CD4-positive, alpha-beta T cell (primary cell): ENCODE results near the gene DDRGK1. TPM values are rescaled to one million over a fixed set of nuclear protein-coding genes. Genes with fewer than 3 reads are reported as not detected.

ENCODE experiments used
- ATAC-seq: fragments of 200-7000 bp; cut with Tn5 transposase; one replicate; pipeline ENCODE4 v1.10.0; 2022; ENCODE audit warnings: mild to moderate bottlenecking; ENCODE audit not compliant: poor library complexity
- CTCF ChIA-PET: fragments of 350-600 bp; sonication (Branson Sonifier 250); formaldehyde crosslinking; loops from one replicate; lab custom pipeline; 2021; ENCODE audit warnings: antibody characterized with exemption, inconsistent platforms; lab: Charles Lee
- POLR2A ChIA-PET: fragments of 350-600 bp; sonication (Branson Sonifier 250); formaldehyde crosslinking; loops from one replicate; lab custom pipeline; 2021; ENCODE audit warnings: antibody characterized with exemption, inconsistent platforms; lab: Charles Lee
- DNase-seq, 14 experiments: peaks; one replicate each; pipeline ENCODE4 v3.0.0-alpha.2; 2013 to 2020; ENCODE audit warnings: mixed read lengths in 2 of 14
- H3K27ac ChIP-seq, 2 donors: one replicate each; pipeline versions ENCODE4 v1.5.1 to v1.7.0; 2013; ENCODE audit warnings: low read length in 2 of 2, low read depth in 1 of 2, mild to moderate bottlenecking in 1 of 2
- H3K27me3 ChIP-seq, 2 experiments: 1 replicate in 1 of 2; 2 replicates in 1 of 2; pipeline versions ENCODE4 v1.6.1 to v1.7.0; 2013; ENCODE audit warnings: low read length in 2 of 2, control low read depth in 1 of 2, mild to moderate bottlenecking in 1 of 2, moderate library complexity in 1 of 2; ENCODE audit not compliant: insufficient read depth in 2 of 2, control insufficient read depth in 1 of 2
- H3K36me3 ChIP-seq: one replicate; pipeline ENCODE4 v1.6.1; 2013; ENCODE audit warnings: low read length, control low read depth; ENCODE audit not compliant: insufficient read depth
- H3K4me1 ChIP-seq: one replicate; pipeline ENCODE4 v1.6.1; 2013; ENCODE audit warnings: low read length, control low read depth; ENCODE audit not compliant: insufficient read depth
- H3K4me3 ChIP-seq: one replicate; pipeline ENCODE4 v1.5.1; 2013; ENCODE audit warnings: mild to moderate bottlenecking, low read length, moderate library complexity
- H3K9me3 ChIP-seq, 2 experiments: 1 replicate in 1 of 2; 2 replicates in 1 of 2; pipeline versions ENCODE4 v1.6.1 to v1.7.0; 2013; ENCODE audit warnings: low read length in 2 of 2, mild to moderate bottlenecking in 2 of 2, control low read depth in 1 of 2, moderate library complexity in 1 of 2; ENCODE audit not compliant: control insufficient read depth in 1 of 2, insufficient read depth in 1 of 2
- H3K27ac Mint-ChIP-seq: one replicate; pipeline ENCODE4 v1.8.0; 2020; ENCODE audit warnings: mixed read lengths
- H3K27me3 Mint-ChIP-seq: one replicate; pipeline ENCODE4 v1.8.0; 2021; ENCODE audit warnings: mixed read lengths
- H3K36me3 Mint-ChIP-seq: one replicate; pipeline ENCODE4 v1.8.0; 2021; ENCODE audit warnings: low read depth, mixed read lengths
- H3K4me1 Mint-ChIP-seq: one replicate; pipeline ENCODE4 v1.8.0; 2021; ENCODE audit warnings: low read depth, mixed read lengths
- H3K4me3 Mint-ChIP-seq: one replicate; pipeline ENCODE4 v1.8.0; 2020; ENCODE audit warnings: mild to moderate bottlenecking, mixed read lengths
- H3K9me3 Mint-ChIP-seq: one replicate; pipeline ENCODE4 v1.8.0; 2020; ENCODE audit warnings: mixed read lengths
- CTCF ChIP-seq: fragments of 200-600 bp; IDR thresholded peaks from one replicate; pipeline ENCODE4 v1.8.0; 2022; ENCODE audit warnings: antibody characterized with exemption, mild to moderate bottlenecking
- intact Hi-C, 2 experiments: fragments of 100-400 bp; cut with DNase I in 1 of 2; cut with micrococcal nuclease in 1 of 2; formaldehyde crosslinking; loops; one replicate each; pipeline versions ENCODE4 v1.15.1 to v1.9.0; 2023 to 2025; cut with DNase I, micrococcal nuclease
- total RNA-seq, 174 experiments: library from RNA in 2 of 174; stranded (reverse) in 2 of 174; gene quantifications; one replicate each; pipeline ENCODE4 v1.2.3 and lab custom pipeline; 2021 to 2026

The DDRGK1 gene
- total RNA-seq, 2 experiments from 2014 or later: 40.7 to 43.4 TPM

- Mint-ChIP-seq H3K9me3 (no peaks in the 10 kb centered on the region), H3K4me1 (peaks cover 20% of the 10 kb centered on the region), H3K27ac (peak overlapping the region; percentile 93), H3K36me3 (peaks cover 33% of the 10 kb centered on the region), H3K4me3 (no peak overlapping the region), H3K27me3 (no peaks in the 10 kb centered on the region)
- no peak for TF ChIP-seq CTCF
- peaks cover 34% of the 10 kb centered on the region for H3K36me3 ChIP-seq
- H3K27me3 ChIP-seq: no peaks in the 10 kb centered on the region
- H3K27ac ChIP-seq: no peak overlapping the region
- ChIA-PET POLR2A (interaction anchor here (0.9 to 2.8 kb wide), 5 partner anchors 15 to 93 kb away, joined by 3 to 23 read pairs (median 5); partner anchors contain the start of genes ITPA and SLC4A11), CTCF (interaction anchor here (0.6 kb wide), 1 partner anchor 23 kb away, joined by 4 read pairs; no protein-coding TSS in a partner anchor)
- intact Hi-C loops: loop anchor here in 1 of 2 experiments (5.0 kb wide), 1 partner anchor 177 kb away; the partner anchor contains the start of gene MRPS26
- no peaks in the 10 kb centered on the region for H3K9me3 ChIP-seq
- no peak overlapping the region for H3K4me3 ChIP-seq
- peaks cover 13% of the 10 kb centered on the region for H3K4me1 ChIP-seq
- DNase-seq: no peak
- ATAC-seq: no peak
Observed at GRCh38 chr20:3223994-3224680, 19.7 kb upstream of the DDRGK1 start.

GRCh38 chr20:3223651-3223993, 19.1 kb upstream of the DDRGK1 start:
- Histone ChIP-seq H3K4me1 (peaks cover 15% of the 10 kb centered on the region), H3K27me3 (no peaks in the 10 kb centered on the region), H3K4me3 (no peak overlapping the region), H3K36me3 (peaks cover 34% of the 10 kb centered on the region), H3K9me3 (no peaks in the 10 kb centered on the region), H3K27ac (no peak overlapping the region)
- peaks cover 33% of the 10 kb centered on the region for H3K36me3 Mint-ChIP-seq
- TF ChIP-seq CTCF: no peak
- ATAC-seq (no peak), DNase-seq (no peak)
- intact Hi-C loops: loop anchor here in 1 of 2 experiments (5.0 kb wide), 1 partner anchor 176 kb away; the partner anchor contains the start of gene MRPS26
- H3K27me3 Mint-ChIP-seq: no peaks in the 10 kb centered on the region
- H3K27ac Mint-ChIP-seq: peak overlapping the region; percentile 93
- H3K4me1 Mint-ChIP-seq: peaks cover 20% of the 10 kb centered on the region
- no peaks in the 10 kb centered on the region for H3K9me3 Mint-ChIP-seq
- H3K4me3 Mint-ChIP-seq: no peak overlapping the region
- POLR2A ChIA-PET: interaction anchor here (0.8 to 2.8 kb wide), 9 partner anchors 14 to 185 kb away, joined by 3 to 23 read pairs (median 5); partner anchors contain the start of genes ITPA, MRPS26 and SLC4A11
- CTCF ChIA-PET: interaction anchor here (0.6 to 0.7 kb wide), 3 partner anchors 10 to 26 kb away, joined by 3 to 4 read pairs (median 3); no protein-coding TSS in a partner anchor

- Mint-ChIP-seq H3K9me3 (no peaks in the 10 kb centered on the region), H3K27ac (peak overlapping the region; percentile 93), H3K36me3 (peaks cover 33% of the 10 kb centered on the region), H3K4me1 (peaks cover 20% of the 10 kb centered on the region), H3K4me3 (peak overlapping the region; percentile 45), H3K27me3 (no peaks in the 10 kb centered on the region)
- Histone ChIP-seq H3K27ac (peak overlapping the region in 1 of 2 donors; percentile 10), H3K9me3 (no peaks in the 10 kb centered on the region), H3K4me3 (no peak overlapping the region), H3K36me3 (peaks cover 36% of the 10 kb centered on the region), H3K27me3 (no peaks in the 10 kb centered on the region), H3K4me1 (peaks cover 22% of the 10 kb centered on the region)
- intact Hi-C loops: loop anchor here in 1 of 2 experiments (5.0 kb wide), 1 partner anchor 176 kb away; the partner anchor contains the start of gene MRPS26
- TF ChIP-seq CTCF: no peak
- CTCF ChIA-PET: interaction anchor here (0.7 kb wide), 3 partner anchors 9 to 118 kb away, joined by 3 read pairs; no protein-coding TSS in a partner anchor
- POLR2A ChIA-PET: interaction anchor here (0.8 to 2.8 kb wide), 9 partner anchors 13 to 185 kb away, joined by 3 to 23 read pairs (median 5); partner anchors contain the start of genes ITPA, MRPS26 and SLC4A11
- peak; percentile 92 for ATAC-seq
- peak in 13 of 14 experiments; percentile 17 to 64 (median 44) for DNase-seq
Observed at GRCh38 chr20:3222635-3223600, 18.4 kb upstream of the DDRGK1 start.
